ENCODE results near the gene PPP2R3A.

DNA sequence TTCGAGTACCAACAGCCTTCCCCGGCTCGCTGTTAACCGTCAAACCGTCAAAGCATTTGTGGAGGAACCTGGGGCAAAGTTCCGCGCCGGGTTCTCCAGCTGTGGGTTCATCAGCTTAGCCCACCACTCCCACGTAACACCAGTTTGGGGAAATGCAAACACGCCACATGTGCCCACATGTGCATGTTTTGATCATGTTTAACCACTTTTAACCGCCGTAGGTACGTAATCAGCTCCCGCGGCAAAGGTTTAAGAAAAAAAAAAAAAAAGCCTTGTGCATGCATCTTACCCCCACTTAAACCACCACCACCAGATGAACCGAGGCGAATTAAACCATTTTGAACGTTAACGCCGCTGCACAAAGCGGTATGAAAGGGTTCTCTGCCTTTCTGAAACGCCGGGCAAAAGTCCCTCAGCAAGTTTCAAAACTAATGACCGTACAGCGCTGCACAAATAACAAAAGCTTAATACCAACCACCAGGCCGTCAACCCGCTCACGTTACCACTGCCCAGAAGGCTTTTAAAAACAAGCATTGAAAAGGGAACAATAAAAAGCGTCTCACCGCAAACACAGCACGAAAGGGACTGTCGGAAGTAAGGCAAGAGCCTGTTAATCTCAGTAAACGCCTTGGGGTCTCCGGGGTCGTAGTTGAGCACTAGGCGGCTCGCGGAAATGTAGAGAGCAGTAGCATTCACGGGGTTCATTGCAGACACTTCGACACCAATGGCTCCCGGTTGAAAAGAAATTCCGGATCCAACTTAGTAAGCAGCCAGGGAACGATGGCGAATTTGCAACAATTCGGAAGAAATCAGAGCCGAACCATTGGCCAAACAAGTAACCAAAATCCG is 229.1 kb downstream of the PPP2R3A start:
- TF ChIP-seq, protein P1, sequence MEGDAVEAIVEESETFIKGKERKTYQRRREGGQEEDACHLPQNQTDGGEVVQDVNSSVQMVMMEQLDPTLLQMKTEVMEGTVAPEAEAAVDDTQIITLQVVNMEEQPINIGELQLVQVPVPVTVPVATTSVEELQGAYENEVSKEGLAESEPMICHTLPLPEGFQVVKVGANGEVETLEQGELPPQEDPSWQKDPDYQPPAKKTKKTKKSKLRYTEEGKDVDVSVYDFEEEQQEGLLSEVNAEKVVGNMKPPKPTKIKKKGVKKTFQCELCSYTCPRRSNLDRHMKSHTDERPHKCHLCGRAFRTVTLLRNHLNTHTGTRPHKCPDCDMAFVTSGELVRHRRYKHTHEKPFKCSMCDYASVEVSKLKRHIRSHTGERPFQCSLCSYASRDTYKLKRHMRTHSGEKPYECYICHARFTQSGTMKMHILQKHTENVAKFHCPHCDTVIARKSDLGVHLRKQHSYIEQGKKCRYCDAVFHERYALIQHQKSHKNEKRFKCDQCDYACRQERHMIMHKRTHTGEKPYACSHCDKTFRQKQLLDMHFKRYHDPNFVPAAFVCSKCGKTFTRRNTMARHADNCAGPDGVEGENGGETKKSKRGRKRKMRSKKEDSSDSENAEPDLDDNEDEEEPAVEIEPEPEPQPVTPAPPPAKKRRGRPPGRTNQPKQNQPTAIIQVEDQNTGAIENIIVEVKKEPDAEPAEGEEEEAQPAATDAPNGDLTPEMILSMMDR (IDR thresholded peaks at IDR 0.05; ENCODE audit: low read length), result no peak
- TF ChIP-seq EZH2 (optimal IDR thresholded peaks at IDR 0.05; ENCODE audit: low read depth, low read length) (no peak), EZH2phosphoT487 (IDR thresholded peaks at IDR 0.05; ENCODE audit: low read length) (no peak)
